ENCODE measurements around the gene MLX.

DNA sequence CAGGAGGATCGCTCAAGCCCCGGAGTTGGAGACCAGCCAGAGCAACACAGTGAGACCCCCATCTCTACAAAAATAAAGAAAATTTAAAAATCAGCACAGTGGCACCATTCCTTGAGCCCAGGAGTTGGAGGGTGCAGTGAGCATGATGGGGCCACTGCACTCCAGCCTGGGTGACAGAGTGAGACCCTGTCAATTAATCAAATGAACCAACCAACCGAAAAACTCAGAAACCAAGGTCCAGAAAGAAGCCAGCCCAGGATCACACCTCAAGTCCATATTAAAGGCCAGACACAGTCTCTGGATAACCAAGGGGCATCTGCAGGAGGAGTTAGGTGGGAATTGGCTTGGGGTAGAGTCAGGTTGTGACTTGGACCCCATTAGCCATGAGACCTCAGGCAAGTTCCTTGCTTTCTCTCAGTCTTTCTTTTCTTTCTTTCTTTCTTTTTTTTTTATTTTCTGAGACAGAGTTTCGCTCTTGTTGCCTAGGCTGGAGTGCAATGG, 11.7 kb upstream of the MLX start:
- TF ChIP-seq, protein P1, sequence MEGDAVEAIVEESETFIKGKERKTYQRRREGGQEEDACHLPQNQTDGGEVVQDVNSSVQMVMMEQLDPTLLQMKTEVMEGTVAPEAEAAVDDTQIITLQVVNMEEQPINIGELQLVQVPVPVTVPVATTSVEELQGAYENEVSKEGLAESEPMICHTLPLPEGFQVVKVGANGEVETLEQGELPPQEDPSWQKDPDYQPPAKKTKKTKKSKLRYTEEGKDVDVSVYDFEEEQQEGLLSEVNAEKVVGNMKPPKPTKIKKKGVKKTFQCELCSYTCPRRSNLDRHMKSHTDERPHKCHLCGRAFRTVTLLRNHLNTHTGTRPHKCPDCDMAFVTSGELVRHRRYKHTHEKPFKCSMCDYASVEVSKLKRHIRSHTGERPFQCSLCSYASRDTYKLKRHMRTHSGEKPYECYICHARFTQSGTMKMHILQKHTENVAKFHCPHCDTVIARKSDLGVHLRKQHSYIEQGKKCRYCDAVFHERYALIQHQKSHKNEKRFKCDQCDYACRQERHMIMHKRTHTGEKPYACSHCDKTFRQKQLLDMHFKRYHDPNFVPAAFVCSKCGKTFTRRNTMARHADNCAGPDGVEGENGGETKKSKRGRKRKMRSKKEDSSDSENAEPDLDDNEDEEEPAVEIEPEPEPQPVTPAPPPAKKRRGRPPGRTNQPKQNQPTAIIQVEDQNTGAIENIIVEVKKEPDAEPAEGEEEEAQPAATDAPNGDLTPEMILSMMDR (IDR thresholded peaks at IDR 0.05): no peak
- no peak for TF ChIP-seq EZH2 (IDR thresholded peaks at IDR 0.05; ENCODE audit: borderline replicate concordance, insufficient read depth, low read depth, low read length, poor library complexity, severe bottlenecking)
